Measurements from ENCODE around the gene ZNF93. TPM values are rescaled to one million over a fixed set of nuclear protein-coding genes. Genes with fewer than 3 reads are reported as not detected.
A peak's percentile ranks its signal among the peaks of the same experiment; 100 is the strongest.
"Not testable (repeated sequence)": the region's sequence is repeated elsewhere in the genome, so short reads cannot be mapped to it uniquely, and the experiment has no call there.

The ZNF93 gene
- polyA plus RNA-seq, 1 of the 3 experiments (the other 2 are of a cell fraction): 4.3 TPM

DNA sequence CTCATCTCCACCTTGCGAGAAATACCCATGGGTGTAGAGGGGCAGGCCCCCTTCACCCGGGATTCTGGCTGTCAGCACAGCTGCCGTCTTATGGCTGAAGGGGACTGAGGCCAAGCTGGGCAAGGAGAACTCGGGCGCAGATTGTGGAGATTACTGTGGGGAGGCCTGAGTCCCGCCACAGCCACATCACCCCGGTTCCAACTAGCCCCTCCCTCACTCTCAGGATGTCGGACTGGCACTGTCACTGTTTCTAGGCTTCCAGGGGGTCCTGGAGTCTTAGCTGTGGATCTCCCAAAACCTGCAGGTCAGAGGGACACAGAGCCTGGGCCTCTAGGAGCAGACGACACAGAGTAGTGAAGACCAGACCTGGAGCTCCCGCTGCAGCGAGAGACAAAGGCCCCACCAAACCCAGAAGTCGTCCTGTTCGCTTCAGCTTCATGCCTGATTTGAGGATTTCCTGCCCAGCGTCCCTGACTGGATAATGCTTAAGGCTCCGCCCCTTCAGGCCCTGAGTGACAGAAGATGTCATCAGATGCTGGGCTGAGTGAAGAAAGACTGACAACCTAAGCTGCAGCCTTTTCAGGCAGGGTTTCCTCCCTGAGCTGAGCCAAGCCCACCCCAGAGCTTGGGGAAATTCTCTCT, 55.8 kb downstream of the ZNF93 start:
- peaks cover 0 to 2% of the 10 kb centered on the region in 2 experiments; a peak in 1 of 4 replicates for H3K4me1 ChIP-seq (ENCODE audit: control insufficient read depth in 1 of 2, insufficient read depth in 2 of 2, low read depth in 1 of 2, low read length in 1 of 2)
- TF ChIP-seq FOXM1 (IDR thresholded peaks at IDR 0.05; ENCODE audit: low read depth) (no peak), CHD2 (IDR thresholded peaks at IDR 0.05; ENCODE audit: low read length, partially characterized antibody) (no peak), EP300 (IDR thresholded peaks at IDR 0.05; ENCODE audit: borderline replicate concordance in 1 of 2, low read depth in 1 of 2, low read length in 1 of 2) (no peak), SMC3 (IDR thresholded peaks at IDR 0.05; ENCODE audit: low read depth, low read length) (no peak)
- no peak overlapping the region for H3K4me3 ChIP-seq (ENCODE audit: low read depth in 2 of 2, low read length in 1 of 2)
- no peak for DNase-seq
- no peak overlapping the region for H3K27ac ChIP-seq (ENCODE audit: low read depth in 2 of 2, low read length in 1 of 2)
- H3K9me3 ChIP-seq: no peaks in the 10 kb centered on the region
- 37% methylated on average over 12 of the region's 15 CpGs for WGBS (ENCODE audit: low lambda C conversion rate)
- H3K4me2 ChIP-seq: no peak overlapping the region
- ChIA-PET POLR2A (no interaction called here), CTCF (interaction anchor here (0.6 to 1.7 kb wide), 4 partner anchors 8 to 424 kb away, joined by 3 to 6 read pairs (median 3); partner anchors contain the start of gene GMIP)
- H2AFZ ChIP-seq (ENCODE audit: low read depth): no peak overlapping the region
- no peaks in the 10 kb centered on the region for H3K79me2 ChIP-seq (ENCODE audit: insufficient read depth)
- H3K36me3 ChIP-seq (replicated peaks in 1 of 2; ENCODE audit: control insufficient read depth in 1 of 2, insufficient read depth in 2 of 2, low read length in 1 of 2): no peaks in the 10 kb centered on the region
- H4K20me1 ChIP-seq (ENCODE audit: insufficient read depth): no peaks in the 10 kb centered on the region
- H3K27me3 ChIP-seq (ENCODE audit: insufficient read depth): no peaks in the 10 kb centered on the region; the same call in 1 of the 2 replicates
- H3F3A ChIP-seq (replicated peaks; ENCODE audit: insufficient read depth): no peaks in the 10 kb centered on the region
- no peaks in the 10 kb centered on the region for H3K9me2 ChIP-seq
- H3K9ac ChIP-seq: no peak overlapping the region

DNA sequence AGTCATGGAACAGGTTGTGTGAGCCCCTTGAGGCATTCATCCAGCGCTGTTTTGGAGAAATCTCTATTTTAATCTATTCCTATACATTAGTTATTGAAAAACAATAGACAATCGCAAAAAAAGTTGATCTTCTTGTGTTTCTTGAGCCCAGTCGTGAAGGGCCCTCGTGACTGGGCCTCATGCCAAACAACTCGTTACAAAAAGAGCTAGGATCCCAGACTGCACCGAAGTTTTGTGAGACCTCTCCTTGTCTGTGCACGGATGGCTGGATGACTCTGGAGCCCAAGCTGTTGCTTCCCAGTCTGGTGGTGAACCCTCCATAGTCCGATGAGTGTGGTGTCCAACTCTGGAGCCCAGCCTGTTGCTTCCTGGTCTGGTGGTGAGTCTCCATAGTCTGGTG, 57.0 kb downstream of the ZNF93 start:
- H3K36me3 ChIP-seq (replicated peaks in 1 of 2; ENCODE audit: control insufficient read depth in 1 of 2, insufficient read depth in 2 of 2, low read length in 1 of 2); H2AFZ ChIP-seq (ENCODE audit: low read depth); CTCF ChIA-PET; H3K27me3 ChIP-seq (ENCODE audit: insufficient read depth); POLR2A ChIA-PET; H3K4me3 ChIP-seq (ENCODE audit: low read depth in 2 of 2, low read length in 1 of 2); H3K9ac ChIP-seq; DNase-seq; H3K4me1 ChIP-seq (ENCODE audit: control insufficient read depth in 1 of 2, insufficient read depth in 2 of 2, low read depth in 1 of 2, low read length in 1 of 2); H3F3A ChIP-seq (replicated peaks; ENCODE audit: insufficient read depth); H4K20me1 ChIP-seq (ENCODE audit: insufficient read depth); H3K4me2 ChIP-seq; H3K79me2 ChIP-seq (ENCODE audit: insufficient read depth); H3K27ac ChIP-seq (ENCODE audit: low read depth in 2 of 2, low read length in 1 of 2); H3K9me3 ChIP-seq; H3K9me2 ChIP-seq: not testable (repeated sequence)
- 36% methylated on average over 7 of the region's 8 CpGs for WGBS (ENCODE audit: low lambda C conversion rate)

- not testable (repeated sequence) for H3K9me2 ChIP-seq; H3K27ac ChIP-seq (ENCODE audit: low read depth in 2 of 2, low read length in 1 of 2); H3K4me2 ChIP-seq; H3K9me3 ChIP-seq; H3F3A ChIP-seq (replicated peaks; ENCODE audit: insufficient read depth); H2AFZ ChIP-seq (ENCODE audit: low read depth); DNase-seq; H3K4me1 ChIP-seq (ENCODE audit: control insufficient read depth in 1 of 2, insufficient read depth in 2 of 2, low read depth in 1 of 2, low read length in 1 of 2); H4K20me1 ChIP-seq (ENCODE audit: insufficient read depth); H3K4me3 ChIP-seq (ENCODE audit: low read depth in 2 of 2, low read length in 1 of 2); H3K79me2 ChIP-seq (ENCODE audit: insufficient read depth); H3K27me3 ChIP-seq (ENCODE audit: insufficient read depth); H3K9ac ChIP-seq; H3K36me3 ChIP-seq (replicated peaks in 1 of 2; ENCODE audit: control insufficient read depth in 1 of 2, insufficient read depth in 2 of 2, low read length in 1 of 2)
- TF ChIP-seq, protein P1, sequence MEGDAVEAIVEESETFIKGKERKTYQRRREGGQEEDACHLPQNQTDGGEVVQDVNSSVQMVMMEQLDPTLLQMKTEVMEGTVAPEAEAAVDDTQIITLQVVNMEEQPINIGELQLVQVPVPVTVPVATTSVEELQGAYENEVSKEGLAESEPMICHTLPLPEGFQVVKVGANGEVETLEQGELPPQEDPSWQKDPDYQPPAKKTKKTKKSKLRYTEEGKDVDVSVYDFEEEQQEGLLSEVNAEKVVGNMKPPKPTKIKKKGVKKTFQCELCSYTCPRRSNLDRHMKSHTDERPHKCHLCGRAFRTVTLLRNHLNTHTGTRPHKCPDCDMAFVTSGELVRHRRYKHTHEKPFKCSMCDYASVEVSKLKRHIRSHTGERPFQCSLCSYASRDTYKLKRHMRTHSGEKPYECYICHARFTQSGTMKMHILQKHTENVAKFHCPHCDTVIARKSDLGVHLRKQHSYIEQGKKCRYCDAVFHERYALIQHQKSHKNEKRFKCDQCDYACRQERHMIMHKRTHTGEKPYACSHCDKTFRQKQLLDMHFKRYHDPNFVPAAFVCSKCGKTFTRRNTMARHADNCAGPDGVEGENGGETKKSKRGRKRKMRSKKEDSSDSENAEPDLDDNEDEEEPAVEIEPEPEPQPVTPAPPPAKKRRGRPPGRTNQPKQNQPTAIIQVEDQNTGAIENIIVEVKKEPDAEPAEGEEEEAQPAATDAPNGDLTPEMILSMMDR (IDR thresholded peaks at IDR 0.05): peak; percentile 61
- TF ChIP-seq RAD21 (IDR thresholded peaks at IDR 0.05; ENCODE audit: low read length) (peak; percentile 74), SMC3 (IDR thresholded peaks at IDR 0.05; ENCODE audit: low read depth, low read length) (peak; percentile 61)
- 18% methylated on average over 5 of the region's 9 CpGs for WGBS (ENCODE audit: low lambda C conversion rate)
- POLR2A ChIA-PET: interaction anchor here (1.0 kb wide), 1 partner anchor 94 kb away, joined by 3 read pairs; the partner anchor contains the start of gene ZNF253
- CTCF ChIA-PET: interaction anchor here (0.9 to 2.8 kb wide), 6 partner anchors 10 to 427 kb away, joined by 3 to 10 read pairs (median 4); partner anchors contain the start of gene ZNF506
These were observed 58.5 kb downstream of the ZNF93 start for GRCh38 chr19:19959151-19959799.
